GM12892 (cell line): Measurements from ENCODE around the gene NPHS1.
"Not testable (repeated sequence)": the region's sequence is repeated elsewhere in the genome, so short reads cannot be mapped to it uniquely, and the experiment has no call there.

Experiments used
- POLR2A ChIP-seq: IDR thresholded peaks from 2 replicates; pipeline ENCODE4 v1.6.1; 2011; ENCODE audit warnings: low read depth, low read length, control low read depth
- POLR2AphosphoS5 ChIP-seq: IDR thresholded peaks from 2 replicates; pipeline ENCODE4 v1.6.1; 2011; ENCODE audit warnings: low read depth, low read length, control low read depth

- TF ChIP-seq POLR2A, POLR2AphosphoS5: not testable (repeated sequence)
These were observed 16.2 kb downstream of the NPHS1 start for GRCh38 chr19:35836096-35836495.
